ENCODE results near the gene DDX39B. TPM values are rescaled to one million over a fixed set of nuclear protein-coding genes. Genes with fewer than 3 reads are reported as not detected.
A peak's percentile ranks its signal among the peaks of the same experiment; 100 is the strongest.

The DDX39B gene
- total RNA-seq, 1 experiment from 2014 or later, result 565 TPM

- intact Hi-C loops (cut with micrococcal nuclease), result no loop called here
- ChIA-PET CTCF (interaction anchor here (1.1 kb wide), 1 partner anchor 12 kb away, joined by 3 read pairs; the partner anchor contains the start of gene ATP6V1G2), POLR2A (interaction anchor here (0.6 to 1.2 kb wide), 2 partner anchors 39 to 392 kb away, joined by 3 to 5 read pairs; no protein-coding TSS in a partner anchor)
- Mint-ChIP-seq H3K27ac (ENCODE audit: low read depth, unreplicated experiment) (no peak overlapping the region), H3K27me3 (ENCODE audit: insufficient read depth, unreplicated experiment) (no peaks in the 10 kb centered on the region), H3K4me3 (ENCODE audit: unreplicated experiment) (no peak overlapping the region), H3K4me1 (ENCODE audit: insufficient read depth, unreplicated experiment) (peaks cover 24% of the 10 kb centered on the region), H3K9me3 (ENCODE audit: unreplicated experiment) (no peaks in the 10 kb centered on the region), H3K36me3 (ENCODE audit: insufficient read depth, unreplicated experiment) (peaks cover 100% of the 10 kb centered on the region)
- no peak for DNase-seq (ENCODE audit: unreplicated experiment)
- TF ChIP-seq CTCF (IDR thresholded peaks at IDR 0.05; ENCODE audit: unreplicated experiment), result no peak
- no TSS peak for BruUV-seq (replicated peaks)
These were observed 7.2 kb downstream of the DDX39B start for GRCh38 chr6:31534521-31535040.

- POLR2A ChIA-PET, result interaction anchor here (0.6 kb wide), 1 partner anchor 391 kb away, joined by 3 read pairs; no protein-coding TSS in a partner anchor
- H3K27me3 Mint-ChIP-seq (ENCODE audit: insufficient read depth, unreplicated experiment), result no peaks in the 10 kb centered on the region
- H3K27ac Mint-ChIP-seq (ENCODE audit: low read depth, unreplicated experiment), result no peak overlapping the region
- intact Hi-C loops (cut with micrococcal nuclease), result no loop called here
- no TSS peak for BruUV-seq (replicated peaks)
- TF ChIP-seq CTCF (IDR thresholded peaks at IDR 0.05; ENCODE audit: unreplicated experiment), result no peak
- H3K4me3 Mint-ChIP-seq (ENCODE audit: unreplicated experiment), result no peak overlapping the region
- CTCF ChIA-PET, result interaction anchor here (1.1 kb wide), 1 partner anchor 12 kb away, joined by 3 read pairs; the partner anchor contains the start of gene ATP6V1G2
- peaks cover 18% of the 10 kb centered on the region for H3K4me1 Mint-ChIP-seq (ENCODE audit: insufficient read depth, unreplicated experiment)
- no peaks in the 10 kb centered on the region for H3K9me3 Mint-ChIP-seq (ENCODE audit: unreplicated experiment)
- H3K36me3 Mint-ChIP-seq (ENCODE audit: insufficient read depth, unreplicated experiment), result peaks cover 97% of the 10 kb centered on the region
- no peak for DNase-seq (ENCODE audit: unreplicated experiment)
These were observed 7.8 kb downstream of the DDX39B start for GRCh38 chr6:31534011-31534410.

- POLR2A ChIA-PET, result no interaction called here
- H3K27ac Mint-ChIP-seq (ENCODE audit: low read depth, unreplicated experiment), result no peak overlapping the region
- BruUV-seq (replicated peaks), result TSS peak; percentile 8
- no peaks in the 10 kb centered on the region for H3K27me3 Mint-ChIP-seq (ENCODE audit: insufficient read depth, unreplicated experiment)
- peaks cover 97% of the 10 kb centered on the region for H3K36me3 Mint-ChIP-seq (ENCODE audit: insufficient read depth, unreplicated experiment)
- no peaks in the 10 kb centered on the region for H3K9me3 Mint-ChIP-seq (ENCODE audit: unreplicated experiment)
- CTCF ChIA-PET, result interaction anchor here (1.1 kb wide), 1 partner anchor 13 kb away, joined by 3 read pairs; the partner anchor contains the start of gene ATP6V1G2
- peaks cover 12% of the 10 kb centered on the region for H3K4me1 Mint-ChIP-seq (ENCODE audit: insufficient read depth, unreplicated experiment)
- no peak overlapping the region for H3K4me3 Mint-ChIP-seq (ENCODE audit: unreplicated experiment)
- intact Hi-C loops (cut with micrococcal nuclease), result no loop called here
- DNase-seq (ENCODE audit: unreplicated experiment), result no peak
- TF ChIP-seq CTCF (IDR thresholded peaks at IDR 0.05; ENCODE audit: unreplicated experiment), result no peak
These were observed 8.4 kb downstream of the DDX39B start for GRCh38 chr6:31533455-31533841.

- peaks cover 95% of the 10 kb centered on the region for H3K36me3 Mint-ChIP-seq (ENCODE audit: insufficient read depth, unreplicated experiment)
- intact Hi-C loops (cut with micrococcal nuclease), result no loop called here
- DNase-seq (ENCODE audit: unreplicated experiment), result no peak
- no peak overlapping the region for H3K4me3 Mint-ChIP-seq (ENCODE audit: unreplicated experiment)
- TF ChIP-seq CTCF (IDR thresholded peaks at IDR 0.05; ENCODE audit: unreplicated experiment), result no peak
- CTCF ChIA-PET, result no interaction called here
- no peaks in the 10 kb centered on the region for H3K9me3 Mint-ChIP-seq (ENCODE audit: unreplicated experiment)
- H3K27ac Mint-ChIP-seq (ENCODE audit: low read depth, unreplicated experiment), result no peak overlapping the region
- H3K27me3 Mint-ChIP-seq (ENCODE audit: insufficient read depth, unreplicated experiment), result no peaks in the 10 kb centered on the region
- POLR2A ChIA-PET, result interaction anchor here (0.6 to 2.5 kb wide), 4 partner anchors 9 to 65 kb away, joined by 3 to 19 read pairs (median 5); partner anchors contain the start of gene DDX39B
- BruUV-seq (replicated peaks), result no TSS peak
- peaks cover 9% of the 10 kb centered on the region for H3K4me1 Mint-ChIP-seq (ENCODE audit: insufficient read depth, unreplicated experiment)
These were observed 9.0 kb downstream of the DDX39B start for GRCh38 chr6:31532644-31533454.

Data from MCF 10A (cell line).